Stimulated activated CD8-positive, alpha-beta memory T cell treated with anti-CD3 and anti-CD28 coated beads, Interleukin-15, amount 100 ng/mL, for 1 hour (primary cell): ENCODE measurements around the gene ATF5.
"Not testable (repeated sequence)": the region's sequence is repeated elsewhere in the genome, so short reads cannot be mapped to it uniquely, and the experiment has no call there.

Experiments
- DNase-seq: peaks from one replicate; pipeline ENCODE4 v3.0.0-alpha.2; 2020; ENCODE audit warnings: low read depth

The ATF5 gene

GRCh38 chr19:49949742-49950589, 21.0 kb downstream of the ATF5 start:
- no peak for DNase-seq

DNA sequence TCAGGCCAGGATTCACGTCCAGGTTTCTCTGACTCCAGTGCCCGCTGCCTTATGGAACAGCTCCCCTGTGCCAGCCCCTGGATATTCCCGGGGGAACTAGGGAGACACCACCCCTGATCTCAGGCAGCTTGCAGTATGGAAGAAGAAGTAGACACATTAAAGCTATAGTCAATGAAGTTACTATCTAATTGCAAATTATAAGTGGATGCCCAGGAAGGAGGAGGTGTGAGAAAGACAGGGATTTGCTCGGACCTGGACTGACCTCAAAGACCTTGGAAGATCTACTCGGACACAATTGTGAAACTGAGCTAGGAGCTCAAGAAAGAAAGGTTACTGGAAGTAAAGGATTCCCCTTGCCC, 21.6 kb downstream of the ATF5 start:
- DNase-seq: no peak

GRCh38 chr19:49950956-49951526, 22.0 kb downstream of the ATF5 start:
- DNase-seq: no peak

DNA sequence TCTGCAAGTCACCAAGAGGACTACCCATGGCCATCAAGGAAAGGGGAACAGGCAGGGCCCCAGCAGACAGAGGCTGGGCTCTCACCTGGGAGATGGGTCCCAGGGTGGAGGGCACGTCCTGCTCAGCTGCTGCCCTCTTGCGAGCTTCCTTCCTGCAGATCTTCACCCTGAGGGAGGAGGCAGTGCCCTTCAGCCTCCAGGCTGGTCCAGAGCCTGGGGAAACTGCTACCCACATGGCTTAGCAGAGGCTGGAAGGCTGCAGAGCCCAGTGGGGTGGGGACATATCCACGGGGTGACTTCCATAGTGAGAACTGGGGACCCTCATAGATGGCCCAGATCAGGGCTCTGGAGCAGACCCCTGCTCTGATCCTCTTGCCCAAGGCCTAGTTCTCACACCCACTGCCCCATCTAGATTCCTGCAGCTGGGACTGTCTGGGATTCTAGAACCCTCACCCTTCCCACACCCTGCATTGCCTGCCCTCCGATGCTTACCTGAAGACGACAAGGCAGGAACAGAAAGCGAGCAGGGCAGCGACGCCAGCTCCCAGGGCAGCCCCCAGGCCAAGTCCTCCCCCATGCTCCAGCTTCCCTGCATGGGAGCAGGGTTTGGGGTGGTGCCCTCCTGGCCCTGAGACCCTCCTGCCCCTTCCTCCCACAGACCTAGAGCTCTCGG, 22.9 kb downstream of the ATF5 start:
- DNase-seq: no peak

- DNase-seq: no peak
Measured at GRCh38 chr19:49952479-49952836, 23.5 kb downstream of the ATF5 start.

- DNase-seq: no peak
Measured at GRCh38 chr19:49952906-49953305, 23.9 kb downstream of the ATF5 start.

DNA sequence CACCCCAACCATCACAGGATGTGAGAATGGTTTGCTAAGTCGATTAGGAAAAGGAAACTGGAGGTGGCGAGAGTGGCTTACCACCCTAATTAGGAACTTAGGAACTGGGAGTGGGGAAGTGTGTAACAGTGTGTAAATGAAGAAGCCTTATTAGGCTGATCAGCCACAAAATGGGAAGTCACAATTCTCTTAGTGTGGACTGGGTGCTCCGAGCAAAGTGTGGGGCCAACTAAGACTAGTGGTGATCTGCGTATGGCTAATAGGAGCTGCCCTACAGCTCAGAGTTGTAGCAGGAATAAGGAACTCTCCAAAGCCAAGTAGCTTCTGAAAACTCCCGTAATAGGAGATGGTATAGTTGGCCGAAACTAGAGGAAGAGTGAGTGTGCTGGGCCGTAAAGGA, 24.4 kb downstream of the ATF5 start:
- DNase-seq: no peak

- no peak for DNase-seq
Measured at GRCh38 chr19:49954092-49954829, 25.3 kb downstream of the ATF5 start.

DNA sequence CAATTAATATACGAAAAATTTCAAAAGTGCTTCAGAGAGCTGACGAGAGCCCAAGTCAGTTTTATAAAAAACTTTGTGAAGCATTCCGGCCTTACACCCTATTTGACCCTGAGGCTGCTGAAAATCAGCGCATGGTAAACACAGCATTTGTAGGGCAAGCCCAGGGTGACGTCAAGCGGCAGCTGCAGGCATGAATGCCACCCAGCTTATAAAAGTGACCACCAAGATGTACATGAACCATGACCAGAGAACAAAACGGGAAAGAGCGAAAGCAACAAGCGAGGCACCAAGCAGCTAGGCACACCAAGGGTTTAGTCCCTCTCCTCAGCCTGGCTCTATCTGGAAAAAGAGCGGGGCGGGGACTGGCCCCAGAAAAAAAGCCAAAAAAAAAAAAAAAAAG, 25.9 kb downstream of the ATF5 start:
- no peak for DNase-seq

GRCh38 chr19:49956115-49956495, 27.1 kb downstream of the ATF5 start:
- no peak for DNase-seq

- no peak for DNase-seq
Measured at GRCh38 chr19:49957262-49957915, 28.4 kb downstream of the ATF5 start.

GRCh38 chr19:49958144-49958543, 29.1 kb downstream of the ATF5 start:
- not testable (repeated sequence) for DNase-seq

- not testable (repeated sequence) for DNase-seq
Measured at GRCh38 chr19:49958596-49958995, 29.6 kb downstream of the ATF5 start.

DNA sequence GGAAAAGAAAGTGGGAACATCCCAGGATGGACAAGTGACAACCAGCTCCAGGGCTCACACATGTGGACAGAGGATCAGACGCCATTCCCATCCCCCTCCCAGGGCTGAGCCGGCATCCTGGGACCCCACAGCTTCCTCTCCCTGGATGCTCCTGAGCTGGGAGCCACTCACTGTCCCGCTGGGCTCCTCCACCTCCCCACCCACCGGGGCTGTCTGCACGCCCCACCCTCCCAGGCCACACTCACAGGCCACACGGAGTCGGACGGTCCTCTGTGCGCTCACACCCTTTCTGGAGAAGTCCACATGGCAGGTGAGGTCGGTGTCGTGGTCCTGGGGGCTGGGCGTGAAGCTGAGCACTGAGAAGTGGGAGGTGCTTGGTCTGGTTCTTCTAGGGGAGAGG, 30.9 kb downstream of the ATF5 start:
- DNase-seq: not testable (repeated sequence)

GRCh38 chr19:49960980-49961379, 32.0 kb downstream of the ATF5 start, which contains the start of gene SIGLEC11:
Gene SIGLEC11, minus strand, starts transcription at chr19:49961172. Its CDS starts 91 bp downstream, at chr19:49961081.
- DNase-seq: not testable (repeated sequence)

GRCh38 chr19:49968279-49968922, 39.4 kb downstream of the ATF5 start:
- DNase-seq: no peak

DNA sequence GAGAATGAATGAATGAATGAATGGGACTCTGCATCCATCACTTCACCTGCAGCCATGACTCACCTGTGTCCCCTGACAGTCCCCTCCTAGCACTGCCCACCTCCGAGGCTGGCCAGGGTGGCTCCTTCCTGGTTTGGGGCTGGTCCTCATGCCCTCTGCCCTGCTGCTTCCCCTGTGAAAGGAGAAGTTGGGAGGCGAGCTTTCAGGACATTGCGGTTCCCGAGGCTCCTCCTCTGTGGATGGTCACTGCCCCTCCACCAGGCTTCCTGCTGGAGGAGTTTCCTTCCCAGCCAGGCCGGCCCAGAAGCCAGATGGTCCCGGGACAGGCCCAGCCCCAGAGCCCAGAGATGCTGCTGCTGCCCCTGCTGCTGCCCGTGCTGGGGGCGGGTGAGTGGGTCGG, 40.4 kb downstream of the ATF5 start:
- not testable (repeated sequence) for DNase-seq

DNA sequence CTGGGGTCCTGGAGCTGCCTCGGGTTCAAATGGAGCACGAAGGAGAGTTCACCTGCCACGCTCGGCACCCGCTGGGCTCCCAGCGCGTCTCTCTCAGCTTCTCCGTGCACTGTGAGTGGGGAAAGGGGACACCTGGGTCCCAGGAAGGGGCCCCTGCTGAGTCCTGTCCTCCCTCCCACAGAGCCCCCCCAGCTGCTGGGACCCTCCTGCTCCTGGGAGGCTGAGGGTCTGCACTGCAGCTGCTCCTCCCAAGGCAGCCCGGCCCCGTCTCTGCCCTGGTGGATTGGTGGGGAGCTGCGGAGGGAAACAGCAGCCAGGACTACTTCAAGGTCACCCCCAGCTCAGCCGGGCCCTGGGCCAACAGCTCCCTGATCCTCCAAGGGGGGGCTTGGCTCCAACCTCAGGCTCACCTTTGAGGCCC, 43.0 kb downstream of the ATF5 start:
- DNase-seq: no peak

DNA sequence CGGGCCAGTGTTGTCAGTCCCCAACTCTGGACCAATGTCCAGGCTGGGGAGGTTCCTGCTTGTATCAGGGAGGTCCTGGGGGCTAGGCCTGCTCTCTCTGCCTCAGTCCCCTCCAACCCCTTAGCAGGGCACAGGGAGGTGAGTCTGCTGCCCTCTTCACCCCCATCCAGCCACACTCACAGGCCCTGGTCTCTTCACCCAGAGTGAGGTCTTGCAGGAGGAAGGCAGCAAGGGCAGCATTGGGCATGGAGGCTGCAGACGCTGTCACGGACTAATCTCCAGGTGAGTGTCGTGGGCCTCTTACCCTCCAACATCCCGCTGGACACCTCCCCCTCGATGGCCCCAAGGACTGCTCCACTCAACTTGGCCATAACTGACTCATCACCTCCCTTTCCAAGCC, 43.8 kb downstream of the ATF5 start:
- no peak for DNase-seq

DNA sequence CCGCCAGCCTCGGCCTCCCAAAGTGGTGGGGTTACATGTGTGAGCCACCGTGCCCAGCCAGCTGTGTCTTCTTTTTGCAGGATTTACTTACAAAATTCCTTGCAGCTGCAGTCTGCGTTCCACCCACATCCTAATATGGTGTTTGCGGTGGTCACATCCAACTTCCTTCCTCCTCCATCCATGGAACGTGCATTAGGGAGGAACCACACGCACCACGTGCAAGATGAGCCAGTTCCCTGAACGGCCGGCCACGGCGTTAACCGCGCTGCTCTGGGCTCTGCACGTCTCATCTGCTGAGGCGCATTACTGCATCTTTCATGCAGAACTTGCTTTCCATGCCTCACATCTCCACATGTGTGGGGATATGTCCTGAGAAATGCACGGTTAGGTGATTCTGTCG, 45.0 kb downstream of the ATF5 start:
- no peak for DNase-seq

GRCh38 chr19:49975051-49975450, 46.0 kb downstream of the ATF5 start:
- DNase-seq: no peak
